ENCODE data around the gene PRRT1.

DNA sequence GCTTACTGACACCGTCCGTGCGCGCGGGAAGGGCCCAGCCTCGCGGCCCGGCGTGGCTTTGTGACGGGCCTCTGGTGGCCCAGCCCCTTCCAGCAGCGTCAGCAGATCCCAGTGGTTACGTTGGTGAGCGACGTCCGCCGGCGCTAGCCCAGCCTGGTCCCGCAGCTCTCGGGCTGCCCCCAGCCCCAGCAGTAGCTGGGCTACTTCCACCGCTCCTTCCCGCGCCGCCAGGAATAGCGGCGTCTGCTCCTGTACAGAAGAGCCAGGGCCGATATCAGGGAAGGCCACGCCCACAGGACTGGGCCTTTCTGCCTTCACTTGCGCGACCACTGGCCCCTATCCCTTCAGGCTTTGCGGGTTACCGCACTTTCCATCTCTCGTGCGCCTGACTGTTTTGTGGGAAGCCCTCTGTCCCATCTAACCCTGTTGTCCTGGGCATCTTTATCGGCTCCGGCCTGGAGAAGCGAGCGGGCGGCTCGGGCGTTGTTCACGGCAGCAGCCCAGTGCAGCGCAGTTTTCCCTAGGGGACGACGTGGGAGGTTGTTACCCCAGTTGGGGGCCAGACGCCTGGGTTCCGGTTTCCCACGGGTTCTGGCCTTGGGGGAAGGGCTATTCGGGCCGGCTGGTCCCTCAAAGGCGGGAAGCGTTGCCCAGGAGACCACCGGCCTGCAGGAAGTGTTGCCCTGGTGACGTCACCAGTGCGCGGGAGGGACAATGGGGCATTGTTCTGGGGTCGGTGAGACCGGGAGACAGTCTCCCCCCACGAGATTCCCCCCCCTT is 44.4 kb upstream of the PRRT1 start:
- TF ChIP-seq TAF1 (IDR thresholded peaks at IDR 0.05; ENCODE audit: borderline replicate concordance, low read depth, low read length) (no peak), POLR2AphosphoS5 (IDR thresholded peaks at IDR 0.05; ENCODE audit: low read depth, low read length) (peak; percentile 71)

All from GM12892 (cell line).